HG02623 (cell line): Measurements from ENCODE around the gene MGP.

ENCODE experiments used
- ATAC-seq: cut with Tn5 transposase; IDR thresholded peaks from one replicate; pipeline ENCODE4 v1.9.1; 2021; ENCODE audit warnings: moderate library complexity; ENCODE audit not compliant: unreplicated experiment

Gene MGP

DNA sequence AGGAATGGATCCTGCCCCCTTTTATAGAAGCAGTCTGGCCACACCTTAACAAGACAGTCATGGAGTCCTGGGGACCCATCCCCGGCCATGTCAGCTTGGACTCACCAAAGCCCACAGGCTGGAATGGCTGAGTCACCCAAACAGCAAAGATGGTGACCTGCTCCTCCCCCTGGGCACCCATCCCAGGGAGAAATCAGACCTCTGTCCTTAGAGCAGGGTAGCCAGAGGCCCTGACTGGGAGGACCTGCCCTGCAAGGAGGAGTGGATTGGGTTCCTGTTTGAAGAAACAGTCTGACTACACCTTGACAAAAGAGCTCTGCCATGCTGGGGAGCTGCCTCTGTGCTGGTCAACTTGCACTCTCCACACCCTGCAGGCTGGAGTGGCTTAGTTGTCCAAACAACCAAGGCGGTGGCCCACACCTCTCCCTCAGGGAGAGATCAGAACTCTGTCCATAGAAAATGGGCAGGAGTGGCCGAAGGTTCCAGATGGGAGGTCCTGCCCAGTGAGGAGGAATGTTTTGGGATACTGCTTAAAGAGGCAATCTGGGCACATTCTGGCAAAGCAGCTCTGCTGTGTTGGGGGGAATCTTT is 16.6 kb downstream of the MGP start:
- no peak for ATAC-seq

DNA sequence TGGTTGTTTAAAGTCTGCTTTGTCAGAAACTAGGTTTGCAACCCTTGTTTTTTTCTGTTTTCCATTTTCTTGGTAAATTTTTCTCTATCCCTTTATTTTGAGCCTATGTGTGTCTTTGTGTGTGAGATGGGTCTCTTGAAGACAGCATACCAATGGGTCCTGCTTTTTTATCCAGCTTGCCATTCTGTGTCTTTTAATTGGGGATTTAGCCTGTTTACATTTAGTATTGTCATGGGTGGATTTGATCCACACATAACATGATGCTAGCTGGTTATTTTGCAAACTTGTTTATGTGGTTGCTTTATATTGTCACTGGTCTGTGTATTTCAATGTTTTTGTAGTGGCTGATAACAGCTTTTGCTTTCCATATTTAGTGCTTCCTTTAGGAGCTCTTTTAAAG is 25.2 kb downstream of the MGP start:
- no peak for ATAC-seq

DNA sequence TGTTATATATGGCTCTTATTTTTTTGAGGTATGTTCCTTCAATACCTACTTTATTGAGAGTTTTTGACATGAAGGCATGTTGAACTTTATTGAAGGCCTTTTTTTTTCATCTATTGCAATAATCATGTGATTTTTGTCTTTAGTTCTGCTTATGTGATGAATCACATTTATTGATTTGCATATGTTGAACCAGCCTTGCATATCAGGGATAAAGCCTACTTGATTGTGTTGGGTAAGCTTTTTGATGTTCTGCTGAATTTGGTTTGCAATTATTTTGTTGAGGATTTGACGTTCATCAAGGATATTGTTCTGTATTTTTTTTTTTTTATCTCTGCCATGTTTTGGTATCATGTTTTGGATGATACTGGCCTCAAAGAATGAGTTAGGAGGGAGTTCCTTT is 27.1 kb downstream of the MGP start:
- no peak for ATAC-seq

DNA sequence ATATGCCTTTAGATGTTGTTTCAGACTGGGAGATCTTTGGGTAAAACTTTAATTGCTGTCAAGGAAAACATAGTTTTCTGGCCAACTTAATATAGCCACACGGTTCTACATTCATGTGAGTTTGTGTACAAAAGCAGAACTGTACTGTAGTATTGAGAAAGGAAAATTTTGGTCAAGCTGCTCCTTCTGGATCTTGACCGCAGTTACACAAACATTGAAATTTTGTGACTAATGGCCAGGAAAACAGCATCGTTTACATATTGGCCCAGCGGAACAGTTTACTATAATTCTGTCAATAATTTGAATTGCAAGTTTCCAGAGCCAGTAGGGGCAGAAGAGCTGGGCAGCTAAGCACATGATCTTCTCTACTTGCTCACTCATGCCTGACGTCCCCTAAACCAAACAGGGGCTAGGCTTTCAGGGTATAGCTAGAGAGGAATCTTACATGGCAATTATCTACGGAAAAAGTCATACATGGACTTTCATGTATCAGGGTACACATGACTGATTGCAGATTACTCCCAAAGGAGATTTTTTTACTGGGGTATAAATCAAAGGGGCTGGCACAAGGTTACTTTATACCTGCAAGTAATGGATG is 31.0 kb downstream of the MGP start:
- ATAC-seq = no peak

DNA sequence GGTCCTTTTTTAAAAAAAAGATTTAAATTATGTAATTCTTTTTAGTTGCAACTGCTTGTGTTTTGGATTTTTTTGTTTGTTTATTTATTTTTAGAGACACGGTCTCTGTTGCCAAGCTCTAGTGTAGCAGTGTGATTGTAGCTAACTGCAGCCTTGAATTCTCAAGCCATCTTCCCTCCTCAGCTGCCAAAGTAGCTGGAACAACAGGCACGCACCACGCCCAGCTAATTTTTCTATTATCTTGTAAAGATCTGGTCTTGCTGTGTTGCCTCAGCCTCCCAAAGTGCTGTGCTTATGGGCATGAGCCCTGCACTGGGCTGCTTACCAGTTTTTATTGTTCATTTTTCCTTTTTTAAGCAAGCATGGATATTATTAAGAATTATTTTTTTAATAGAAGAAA is 31.7 kb downstream of the MGP start:
- no peak for ATAC-seq

DNA sequence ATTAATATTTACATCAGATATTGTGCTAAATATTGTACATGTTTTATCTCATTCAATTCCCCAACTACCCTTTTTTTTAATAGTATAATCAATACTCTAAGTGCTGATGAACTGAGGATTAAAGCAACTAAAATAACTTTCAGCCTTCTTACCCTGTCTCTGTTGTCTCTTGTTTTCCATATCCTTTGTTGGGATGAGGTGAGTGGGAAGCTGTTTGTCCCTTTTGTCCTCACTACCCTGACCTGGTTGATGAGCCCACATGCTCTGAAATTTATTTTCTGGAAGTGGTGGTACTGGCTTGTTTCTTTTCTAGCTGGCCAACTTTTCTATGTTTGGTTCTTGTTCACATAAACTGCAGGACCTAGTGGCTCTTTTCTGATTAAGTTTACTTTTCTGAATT is 32.8 kb downstream of the MGP start:
- no peak for ATAC-seq

DNA sequence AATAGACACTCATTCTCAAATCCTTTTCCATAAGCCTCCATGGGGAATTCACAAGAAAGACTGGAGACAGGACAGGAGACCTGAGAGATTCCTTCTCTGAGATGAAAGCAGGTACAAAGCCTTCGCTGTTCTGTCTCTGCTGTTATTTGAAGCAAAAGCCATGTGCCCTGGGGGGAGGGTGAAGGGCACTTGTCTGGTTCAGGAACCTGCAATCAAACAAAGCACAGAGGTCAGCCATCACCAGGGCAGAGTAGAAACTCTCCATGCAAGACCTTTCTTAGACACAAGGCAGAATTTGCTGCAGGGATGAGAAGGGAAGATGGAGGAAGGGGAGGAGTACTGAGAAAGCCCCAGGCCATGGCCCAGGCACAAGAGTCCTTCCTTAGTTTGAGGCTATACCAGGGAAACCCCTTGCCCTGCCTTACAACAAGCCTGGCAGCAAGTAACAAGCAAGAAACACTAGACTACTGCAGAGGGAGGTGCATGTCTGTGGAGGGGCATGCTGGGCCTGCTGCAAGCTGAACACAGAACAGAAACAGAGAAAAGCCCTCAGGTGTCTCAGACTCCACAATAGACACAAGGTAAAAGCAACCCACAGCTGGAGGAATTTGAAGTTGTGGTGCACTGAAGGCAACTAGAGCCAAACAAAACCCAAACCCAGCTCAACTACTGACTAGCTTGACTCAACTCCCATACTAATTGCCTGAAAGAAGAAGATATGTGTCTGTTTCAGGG is 34.6 kb downstream of the MGP start:
- ATAC-seq = peak; percentile 92

DNA sequence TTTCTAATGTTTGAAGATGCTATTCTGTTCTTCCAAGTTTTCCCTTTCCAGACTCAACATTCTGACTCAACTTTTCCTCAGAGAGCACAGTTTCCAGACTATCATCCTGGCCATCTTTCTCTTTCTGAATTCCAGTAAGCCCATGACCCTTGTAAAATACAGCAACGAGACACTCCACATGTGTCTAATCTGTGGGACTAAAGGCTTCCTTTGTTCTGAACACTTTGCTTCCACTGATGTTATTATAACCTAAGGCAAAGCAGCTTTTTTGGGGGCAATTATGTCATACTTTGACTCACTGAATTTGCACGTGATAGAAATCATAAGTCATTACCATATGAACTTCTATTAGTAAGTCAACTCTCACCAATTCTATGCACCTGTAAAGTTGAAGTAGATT is 36.0 kb downstream of the MGP start:
- ATAC-seq = no peak

DNA sequence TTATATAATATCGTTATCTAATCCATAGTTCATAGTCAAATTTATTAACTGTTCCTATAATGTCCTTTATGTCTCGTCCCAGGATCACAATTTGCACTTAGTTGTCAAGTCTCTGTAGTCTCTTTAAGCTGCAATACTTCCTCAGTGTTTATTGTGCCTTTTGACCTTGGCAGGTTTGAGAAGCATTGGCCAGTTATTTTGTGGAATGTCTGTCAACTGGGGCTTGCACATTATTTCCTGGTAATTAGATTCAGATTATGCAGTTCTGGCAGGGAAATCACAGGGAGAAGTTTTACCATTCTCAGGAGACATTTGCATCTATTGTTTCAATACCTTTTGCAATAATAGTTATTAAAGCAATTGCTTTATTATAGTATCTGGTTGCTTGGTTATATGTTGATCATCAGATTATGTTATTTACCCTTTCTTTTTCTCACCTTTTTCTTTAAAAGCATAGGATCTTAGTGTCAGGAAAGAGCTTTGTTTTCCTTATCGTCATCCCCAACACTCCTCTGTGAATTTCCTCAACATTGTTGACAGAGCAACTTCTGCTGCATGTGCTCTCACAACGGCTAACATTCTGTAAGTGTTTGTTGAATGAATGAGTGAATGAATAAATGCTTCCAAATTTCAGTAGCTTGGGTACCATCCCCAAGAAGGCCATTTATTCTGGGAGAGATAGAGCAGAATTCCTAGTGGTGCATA is 38.6 kb downstream of the MGP start:
- no peak for ATAC-seq

DNA sequence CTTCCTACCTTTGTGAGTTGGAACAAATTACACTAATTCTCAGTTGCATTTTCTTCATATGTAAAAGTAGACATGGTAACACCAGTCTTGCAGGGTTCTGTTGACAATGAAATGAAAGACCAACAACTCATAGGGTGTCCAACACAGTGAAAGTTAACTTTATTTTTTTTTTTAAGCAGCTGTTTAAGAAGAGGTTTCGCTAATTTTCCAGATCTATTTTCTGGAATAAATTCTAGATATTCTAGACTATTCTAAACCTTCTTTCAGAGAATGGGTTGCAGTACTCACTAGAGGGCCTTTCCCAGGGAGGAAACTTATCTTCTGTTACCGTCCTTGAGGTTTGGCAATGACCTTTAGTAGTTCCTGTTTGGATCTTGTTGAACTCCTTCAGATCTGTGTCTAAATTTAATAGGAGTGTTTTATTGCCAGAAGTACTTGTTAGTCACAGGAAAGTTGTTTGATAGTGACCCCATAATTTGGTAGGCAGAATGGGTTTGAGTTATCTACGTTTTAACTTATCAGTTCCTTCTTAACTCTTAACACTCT is 39.5 kb downstream of the MGP start:
- no peak for ATAC-seq

DNA sequence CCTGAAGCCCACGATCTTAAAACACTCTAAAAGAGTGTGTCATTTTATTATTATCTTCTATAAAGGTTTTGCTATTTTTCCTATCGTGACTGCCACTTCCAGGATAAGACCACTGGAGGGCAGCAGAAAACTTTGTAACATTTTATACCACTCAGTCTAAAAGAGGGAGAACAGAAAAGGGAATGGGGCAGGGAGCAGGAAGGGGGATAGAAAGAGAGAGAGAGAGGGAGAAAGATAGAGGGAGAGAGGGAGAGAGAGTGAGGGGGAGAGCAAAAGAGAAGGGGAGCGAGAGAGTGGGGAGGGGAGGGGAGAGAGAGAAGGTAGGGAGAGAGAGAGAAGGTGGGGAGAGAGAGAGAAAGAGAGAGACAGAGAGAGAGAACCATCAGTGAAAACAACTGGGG is 40.3 kb downstream of the MGP start:
- ATAC-seq = no peak

DNA sequence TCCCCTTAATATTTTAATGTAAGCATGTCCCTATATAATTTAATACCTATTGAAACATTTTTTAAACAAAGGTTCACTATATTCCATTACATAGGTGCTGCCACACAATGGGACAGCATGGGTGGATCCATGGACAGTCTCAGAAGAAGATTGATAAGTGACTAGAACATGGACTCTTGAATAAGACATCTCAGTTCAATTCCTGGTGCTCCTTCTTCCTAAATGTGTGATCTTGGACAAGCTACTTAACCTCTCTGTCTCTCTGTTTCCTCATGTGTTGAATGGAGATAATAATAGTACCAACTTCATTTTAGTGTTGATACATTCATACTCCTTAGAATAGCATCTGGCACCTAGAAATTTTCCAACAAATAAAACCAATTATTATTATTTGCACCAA is 41.3 kb downstream of the MGP start:
- no peak for ATAC-seq

DNA sequence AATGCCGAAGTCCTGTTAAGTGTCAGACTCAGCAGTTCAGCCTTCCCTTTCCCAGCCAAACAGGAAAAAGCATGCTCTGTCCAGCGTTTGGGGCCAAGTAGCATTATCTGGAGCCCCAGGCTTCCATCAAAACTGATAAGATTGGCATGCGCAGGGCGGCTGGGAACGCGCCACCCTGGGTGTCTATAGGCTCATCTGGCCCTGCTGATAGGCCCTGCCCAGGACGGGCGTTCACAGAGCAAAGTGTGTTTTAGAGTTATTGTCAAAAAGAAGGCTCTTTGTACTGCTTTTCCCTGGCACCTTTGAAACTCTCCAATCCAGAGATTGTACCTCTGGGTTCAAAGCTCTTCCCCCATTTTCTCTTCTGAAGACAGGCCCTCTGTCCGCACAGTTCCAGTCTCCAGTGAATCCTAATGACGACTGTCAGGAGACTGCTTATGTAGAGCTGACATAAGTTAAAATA is 42.2 kb downstream of the MGP start, which contains the start of gene ART4:
TSS of gene ART4 (minus strand) at position 102 of the 463 bp plus-strand sequence. CDS start 413 bp downstream, outside the sequence.
- ATAC-seq = no peak

DNA sequence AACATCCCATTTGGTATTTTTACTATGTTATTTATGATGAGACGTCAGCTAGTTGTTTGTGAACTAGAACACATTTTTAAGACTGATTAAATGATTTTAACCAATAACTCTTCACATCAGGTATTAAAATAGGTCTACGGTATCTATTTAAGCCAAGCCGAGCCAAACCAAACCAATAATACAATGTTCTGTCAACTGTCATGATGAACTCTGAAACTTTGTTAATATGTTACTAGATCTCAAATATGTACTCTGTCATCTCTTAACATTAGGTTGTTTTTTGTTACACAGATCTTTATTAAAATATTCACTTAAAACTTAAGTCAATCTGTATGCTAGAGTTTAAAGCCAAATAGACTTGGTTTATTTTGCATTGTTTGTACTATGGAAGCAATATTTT is 43.3 kb downstream of the MGP start:
- no peak for ATAC-seq

DNA sequence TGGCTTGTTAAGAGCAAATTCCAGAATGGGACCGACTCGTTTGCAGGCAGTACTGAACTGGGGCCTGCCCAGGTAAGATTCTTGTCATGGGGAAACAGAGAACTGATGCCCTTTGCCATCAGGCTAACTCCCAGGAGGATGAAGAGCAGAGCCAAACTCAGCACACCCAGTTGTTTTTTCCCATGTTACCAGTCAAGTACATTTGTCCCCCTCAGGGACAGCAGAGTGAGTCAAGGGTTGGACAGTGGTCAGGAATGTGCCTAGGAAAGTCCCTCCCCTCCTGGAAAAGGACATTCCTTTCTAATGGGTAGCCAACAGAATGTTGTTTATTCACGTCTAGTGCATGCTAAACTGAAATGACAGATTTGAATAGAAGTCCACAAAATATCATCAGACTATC is 43.9 kb downstream of the MGP start:
- ATAC-seq = no peak

DNA sequence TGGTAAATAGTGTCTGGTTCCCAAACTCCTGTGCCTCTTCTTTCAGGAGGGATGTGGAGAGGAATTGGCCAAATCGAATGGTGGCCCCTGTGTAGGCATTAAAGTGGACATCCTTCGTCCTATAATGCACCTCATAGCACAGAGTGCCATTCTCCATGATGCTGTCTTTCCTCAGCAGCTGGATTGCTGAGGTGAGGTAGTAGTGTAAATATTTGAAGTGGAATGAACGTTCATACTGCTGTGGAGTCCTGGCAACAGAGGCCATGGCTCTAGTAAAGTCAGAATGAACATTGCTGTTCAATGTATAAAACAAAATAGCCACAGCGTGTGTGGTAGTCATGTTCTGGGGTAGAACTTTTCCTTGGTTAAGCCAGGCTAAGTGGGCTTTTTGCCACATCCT is 45.0 kb downstream of the MGP start:
- no peak for ATAC-seq

DNA sequence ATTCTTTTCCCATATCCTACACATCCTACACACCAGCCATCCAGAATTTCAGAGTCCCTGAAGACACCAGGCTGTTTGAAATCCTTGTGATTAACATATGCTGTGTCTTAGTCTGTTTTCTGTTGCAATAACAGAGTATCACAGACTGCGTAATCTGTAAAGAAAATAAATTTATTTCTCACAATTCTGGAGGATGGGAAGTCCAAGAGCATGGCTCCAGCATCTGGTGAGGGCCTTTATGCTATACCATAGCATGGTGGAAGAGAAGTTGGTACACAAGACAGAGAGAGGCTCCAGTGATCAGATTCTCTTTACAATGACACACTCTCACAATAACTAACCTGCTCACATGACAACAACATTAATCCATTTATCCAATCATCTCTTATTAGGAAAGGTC is 46.4 kb downstream of the MGP start:
- ATAC-seq = no peak

DNA sequence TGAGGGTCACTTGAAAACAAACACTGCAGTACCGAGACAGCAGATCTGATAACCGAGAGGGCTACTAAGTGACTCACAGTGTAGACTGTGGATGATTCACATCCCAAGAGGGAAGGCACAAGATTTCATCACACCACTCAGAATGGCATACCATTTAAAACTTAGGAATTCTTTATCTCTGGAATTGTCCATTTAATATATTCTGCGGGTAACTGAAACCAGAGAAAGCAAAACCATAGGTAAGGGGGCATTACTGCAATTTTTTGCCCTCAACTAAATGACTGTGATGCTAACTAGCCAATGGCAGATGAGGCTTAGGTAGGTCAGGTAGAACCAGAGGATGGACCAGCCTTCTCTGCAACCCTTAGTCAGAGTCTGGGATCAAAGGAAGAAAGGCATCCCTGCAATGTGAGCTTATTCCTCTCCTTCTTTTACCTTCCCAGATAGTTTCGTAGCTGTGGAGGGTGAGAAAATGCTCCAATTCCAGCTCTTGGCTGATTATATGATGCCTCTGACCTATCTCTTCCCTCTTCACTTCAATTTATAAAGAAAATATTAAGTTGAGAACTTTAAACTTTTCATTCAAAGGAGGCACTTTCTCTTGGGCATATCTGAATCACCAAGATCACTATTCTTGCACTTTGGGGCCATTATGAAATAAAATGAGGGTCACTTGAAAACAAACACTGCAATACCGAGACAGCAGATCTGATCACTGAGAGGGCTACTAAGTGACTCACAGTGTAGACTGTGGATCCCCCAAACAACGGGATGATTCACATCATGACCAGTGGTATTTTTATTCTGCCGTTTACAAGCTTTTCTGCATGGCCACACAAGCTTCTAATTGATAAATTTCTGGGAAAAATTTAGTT is 49.1 kb downstream of the MGP start:
- no peak for ATAC-seq

DNA sequence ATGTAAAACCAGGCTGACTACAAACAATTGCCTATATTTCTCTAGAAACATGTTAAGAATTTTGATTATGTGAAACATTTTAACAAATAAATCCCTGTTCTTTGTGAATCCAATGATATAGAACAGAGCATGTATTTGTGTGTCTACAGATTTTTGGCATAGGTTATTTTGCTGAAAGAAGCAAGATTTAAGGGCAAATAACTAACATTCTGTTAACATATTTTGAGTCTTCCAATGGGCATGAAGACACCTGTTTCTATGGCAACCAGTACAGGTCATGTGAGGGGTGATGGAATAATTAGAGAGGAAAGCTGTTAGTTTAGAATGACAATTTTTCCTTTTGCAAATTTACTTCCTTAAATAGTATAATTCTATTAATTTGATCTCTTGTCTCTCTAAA is 51.1 kb downstream of the MGP start:
- no peak for ATAC-seq

DNA sequence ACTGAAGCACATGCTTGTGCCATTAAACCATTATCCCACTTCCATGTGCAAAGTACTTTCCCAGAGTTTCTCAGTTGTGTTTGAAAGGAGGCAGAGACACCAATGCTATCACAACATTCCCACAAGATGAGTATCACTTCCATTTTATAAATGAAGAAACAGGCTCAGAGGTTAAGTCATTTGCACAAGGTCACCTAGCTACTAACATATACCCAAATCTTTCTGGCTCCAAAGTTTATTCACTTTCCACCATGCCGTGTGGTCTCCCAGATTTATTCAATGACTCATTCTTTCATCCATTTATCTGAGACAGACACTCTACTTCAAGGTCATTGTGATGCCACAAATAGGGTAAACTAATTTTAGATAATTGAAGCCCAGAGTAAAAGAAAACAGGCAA is 51.7 kb downstream of the MGP start:
- no peak for ATAC-seq

DNA sequence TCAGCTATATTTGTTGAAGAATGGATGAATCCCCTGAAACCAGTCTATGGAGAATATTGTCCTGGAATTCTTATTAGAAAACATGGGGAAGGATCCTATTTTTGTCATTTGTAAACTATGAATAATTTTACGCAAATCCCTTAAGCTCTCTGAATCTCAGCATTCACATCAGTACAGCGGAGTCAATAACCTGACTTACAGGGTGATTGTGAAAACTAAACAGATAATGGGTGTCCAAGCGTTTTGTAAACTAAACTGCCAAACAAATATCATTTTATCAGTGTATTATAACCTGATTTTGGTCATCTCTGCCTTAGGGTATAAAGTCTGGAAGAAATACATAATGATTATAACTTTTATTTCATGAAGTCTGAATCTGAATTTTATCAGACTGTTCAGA is 52.3 kb downstream of the MGP start:
- ATAC-seq = no peak
